Neural cell (in vitro differentiated cells): ENCODE data around the gene HEATR5A. TPM values are rescaled to one million over a fixed set of nuclear protein-coding genes. Genes with fewer than 3 reads are reported as not detected.
"Not testable (repeated sequence)": the region's sequence is repeated elsewhere in the genome, so short reads cannot be mapped to it uniquely, and the experiment has no call there.

Experiments
- H2AFZ ChIP-seq: fragments of 200-600, 300-800 bp; sonication (generic), shearing (Covaris generic); 2 replicates; pipeline ENCODE4 v1.6.0; 2014; ENCODE audit warnings: low read depth, mild to moderate bottlenecking, antibody characterized with exemption, low read length, moderate library complexity
- H3F3A ChIP-seq: fragments of 200-600 bp; shearing (Covaris generic); 2 replicates; pipeline ENCODE4 v1.6.1; 2016; ENCODE audit warnings: mild to moderate bottlenecking, moderate library complexity, mixed read lengths, antibody characterized with exemption, low read length; ENCODE audit not compliant: insufficient read depth, poor library complexity, severe bottlenecking
- H3K27ac ChIP-seq: fragments of 200-600, 300-800 bp; sonication (generic), shearing (Covaris generic); 2 replicates; pipeline ENCODE4 v1.5.1; 2014; ENCODE audit warnings: mild to moderate bottlenecking, low read length, moderate library complexity
- H3K27me3 ChIP-seq: fragments of 300-800, 200-600 bp; sonication (generic), shearing (Covaris generic); 2 replicates; pipeline ENCODE4 v1.6.0; 2014; ENCODE audit warnings: mild to moderate bottlenecking, low read depth, low read length, moderate library complexity; ENCODE audit not compliant: insufficient read depth
- H3K36me3 ChIP-seq: fragments of 300-800, 200-600 bp; sonication (generic), shearing (Covaris generic); 2 replicates; pipeline ENCODE4 v1.5.1; 2014; ENCODE audit warnings: mild to moderate bottlenecking, antibody characterized with exemption, low read length, moderate library complexity; ENCODE audit not compliant: insufficient read depth
- H3K4me2 ChIP-seq: fragments of 300-800, 200-600 bp; sonication (generic), shearing (Covaris generic); 2 replicates; pipeline ENCODE4 v1.6.0; 2014; ENCODE audit warnings: mild to moderate bottlenecking, low read length
- H3K4me3 ChIP-seq: fragments of 300-800, 200-600 bp; sonication (generic), shearing (Covaris generic); 2 replicates; pipeline ENCODE4 v1.5.1; 2014; ENCODE audit warnings: mild to moderate bottlenecking, low read length, moderate library complexity
- H3K79me2 ChIP-seq: fragments of 200-600 bp; shearing (Covaris generic); replicated peaks from 2 replicates; pipeline ENCODE4 v1.6.0; 2014; ENCODE audit warnings: mild to moderate bottlenecking, low read length, moderate library complexity; ENCODE audit not compliant: insufficient read depth
- H3K9ac ChIP-seq: fragments of 300-800, 200-600 bp; sonication (generic), shearing (Covaris generic); 2 replicates; pipeline ENCODE4 v1.6.1; 2016; ENCODE audit warnings: mild to moderate bottlenecking, low read length, mixed read lengths
- H3K9me2 ChIP-seq: fragments of 200-600 bp; shearing (Covaris generic); 2 replicates; pipeline ENCODE4 v1.6.1; 2016; ENCODE audit warnings: mild to moderate bottlenecking, low read length, mixed read lengths; ENCODE audit not compliant: insufficient read depth
- H3K9me3 ChIP-seq: fragments of 200-600, 300-800 bp; sonication (generic), shearing (Covaris generic); 2 replicates; pipeline ENCODE4 v1.6.1; 2016; ENCODE audit warnings: mild to moderate bottlenecking, mixed run types, low read length, moderate library complexity, mixed read lengths
- H4K20me1 ChIP-seq: fragments of 200-600 bp; shearing (Covaris generic); 2 replicates; pipeline ENCODE4 v1.6.1; 2016; ENCODE audit warnings: mild to moderate bottlenecking, mixed run types; ENCODE audit not compliant: insufficient read depth
- CTCF ChIP-seq: fragments of 450-650 bp; IDR thresholded peaks from 2 replicates; pipeline ENCODE4 v1.5.1; 2014; ENCODE audit warnings: antibody characterized with exemption, mild to moderate bottlenecking, moderate library complexity; ENCODE audit not compliant: poor library complexity, severe bottlenecking
- EP300 ChIP-seq: fragments of 450-650 bp; conservative IDR thresholded peaks from 2 replicates; pipeline ENCODE4 v1.6.1; 2014; ENCODE audit warnings: antibody characterized with exemption, mild to moderate bottlenecking, moderate library complexity; ENCODE audit not compliant: poor library complexity, severe bottlenecking
- EZH2 ChIP-seq: fragments of 200-600, 300-800 bp; shearing (Covaris generic), sonication (generic); IDR thresholded peaks from 2 replicates; pipeline ENCODE4 v1.6.1; 2014; ENCODE audit warnings: antibody characterized with exemption, low read length, borderline replicate concordance, mild to moderate bottlenecking; ENCODE audit not compliant: insufficient read depth, poor library complexity, severe bottlenecking
- MXI1 ChIP-seq: fragments of 450-650 bp; conservative IDR thresholded peaks from 2 replicates; pipeline ENCODE4 v1.6.1; 2014; ENCODE audit warnings: antibody characterized with exemption, mild to moderate bottlenecking; ENCODE audit not compliant: poor library complexity, severe bottlenecking
- POLR2AphosphoS5 ChIP-seq: IDR thresholded peaks from 2 replicates; pipeline ENCODE4 v1.6.1; 2012
- RAD21 ChIP-seq: fragments of 450-650 bp; conservative IDR thresholded peaks from 2 replicates; pipeline ENCODE4 v1.6.1; 2014; ENCODE audit warnings: antibody characterized with exemption, mild to moderate bottlenecking, moderate library complexity
- REST ChIP-seq: IDR thresholded peaks from 2 replicates; pipeline ENCODE4 v1.6.1; 2012; ENCODE audit warnings: borderline replicate concordance
- SMC3 ChIP-seq: fragments of 450-650 bp; conservative IDR thresholded peaks from 2 replicates; pipeline ENCODE4 v1.6.1; 2014; ENCODE audit warnings: antibody characterized with exemption, mild to moderate bottlenecking, moderate library complexity; ENCODE audit not compliant: poor library complexity
- TAF1 ChIP-seq: IDR thresholded peaks from 2 replicates; pipeline ENCODE4 v1.6.1; 2012; ENCODE audit warnings: low read depth
- polyA plus RNA-seq: library from polyadenylated mRNA; depleted of rRNA; stranded (reverse); fragments of >200 nt; gene quantifications from 2 replicates; pipeline ENCODE4 v1.2.3, GENCODE V29; 2014

HEATR5A gene
- polyA plus RNA-seq, 1 donor from 2014 or later: 5.2 TPM

GRCh38 chr14:31277085-31277484 lies 143.3 kb downstream of the HEATR5A start:
- Histone ChIP-seq H2AFZ (no peak overlapping the region), H3K27me3 (no peaks in the 10 kb centered on the region), H3K9me3 (no peaks in the 10 kb centered on the region), H3F3A (no peaks in the 10 kb centered on the region), H3K36me3 (no peaks in the 10 kb centered on the region), H4K20me1 (no peaks in the 10 kb centered on the region), H3K4me3 (no peak overlapping the region), H3K27ac (no peak overlapping the region), H3K4me2 (no peak overlapping the region), H3K9me2 (no peaks in the 10 kb centered on the region), H3K9ac (no peak overlapping the region), H3K79me2 (no peaks in the 10 kb centered on the region)
- TF ChIP-seq EP300 (no peak), REST (no peak), EZH2 (no peak), MXI1 (no peak), CTCF (no peak), SMC3 (no peak), TAF1 (no peak), RAD21 (no peak), POLR2AphosphoS5 (no peak)

- H3K9me3 ChIP-seq, H3K36me3 ChIP-seq, H3K4me3 ChIP-seq, H3K9me2 ChIP-seq, H3K27me3 ChIP-seq, H3K4me2 ChIP-seq, H2AFZ ChIP-seq, H3F3A ChIP-seq, H3K9ac ChIP-seq, H3K27ac ChIP-seq, H3K79me2 ChIP-seq, H4K20me1 ChIP-seq: not testable (repeated sequence)
Observed at GRCh38 chr14:31276417-31276816, 143.9 kb downstream of the HEATR5A start.

- Histone ChIP-seq H3K9ac (no peak overlapping the region), H3K9me2 (no peaks in the 10 kb centered on the region), H2AFZ (no peak overlapping the region), H3K27me3 (no peaks in the 10 kb centered on the region), H3K9me3 (no peaks in the 10 kb centered on the region), H3K36me3 (no peaks in the 10 kb centered on the region), H4K20me1 (no peaks in the 10 kb centered on the region), H3F3A (no peaks in the 10 kb centered on the region), H3K79me2 (no peaks in the 10 kb centered on the region), H3K4me2 (no peak overlapping the region), H3K4me3 (no peak overlapping the region), H3K27ac (no peak overlapping the region)
- no peak for TF ChIP-seq EZH2
- no peak for TF ChIP-seq TAF1
- no peak for TF ChIP-seq EP300
- no peak for TF ChIP-seq MXI1
- TF ChIP-seq CTCF: no peak
- no peak for TF ChIP-seq REST
- TF ChIP-seq POLR2AphosphoS5: no peak
- TF ChIP-seq SMC3: no peak
- no peak for TF ChIP-seq RAD21
Observed at GRCh38 chr14:31275731-31276130, 144.6 kb downstream of the HEATR5A start.
